WTC11 (cell line): ENCODE results near the gene C1orf174. TPM values are rescaled to one million over a fixed set of nuclear protein-coding genes. Genes with fewer than 3 reads are reported as not detected.

Experiments used
- ATAC-seq: fragments of 200-7000 bp; cut with Tn5 transposase; 2 replicates; pipeline ENCODE4 v1.10.0; 2021; ENCODE audit warnings: mild to moderate bottlenecking, moderate library complexity
- CTCF ChIA-PET: fragments of 300-600 bp; sonication (Branson Sonifier 250); formaldehyde crosslinking; loops from one replicate; lab custom pipeline; 2021; ENCODE audit warnings: antibody characterized with exemption; lab: Charles Lee
- POLR2A ChIA-PET: fragments of 350-600 bp; sonication (Branson Sonifier 250); formaldehyde crosslinking; loops from one replicate; lab custom pipeline; 2021; ENCODE audit warnings: antibody characterized with exemption; lab: Charles Lee
- DNase-seq: peaks from one replicate; pipeline ENCODE4 v3.0.0; 2021; ENCODE audit warnings: low spot score
- H3K27ac Mint-ChIP-seq: 2 replicates; pipeline ENCODE4 v1.8.0; 2021; ENCODE audit warnings: mixed read lengths
- H3K27me3 Mint-ChIP-seq: 2 replicates; pipeline ENCODE4 v1.8.0; 2021; ENCODE audit warnings: low read depth, mild to moderate bottlenecking, moderate library complexity, mixed read lengths
- H3K36me3 Mint-ChIP-seq: 2 replicates; pipeline ENCODE4 v1.8.0; 2021; ENCODE audit warnings: mixed read lengths
- H3K4me1 Mint-ChIP-seq: 2 replicates; pipeline ENCODE4 v1.8.0; 2022; ENCODE audit warnings: mixed read lengths
- H3K4me3 Mint-ChIP-seq: 2 replicates; pipeline ENCODE4 v1.8.0; 2021; ENCODE audit warnings: mild to moderate bottlenecking, moderate library complexity, mixed read lengths
- H3K9me3 Mint-ChIP-seq: 2 replicates; pipeline ENCODE4 v1.8.0; 2021; ENCODE audit warnings: mixed read lengths
- CBFB ChIP-seq: sonication (generic); formaldehyde crosslinking; IDR thresholded peaks from 2 replicates; pipeline ENCODE4 v1.8.1; 2022; ENCODE audit warnings: mild to moderate bottlenecking, low read depth, missing genetic modification reagents
- CTCF ChIP-seq: fragments of 200-600 bp; IDR thresholded peaks from 2 replicates; pipeline ENCODE4 v1.8.0; 2022; ENCODE audit warnings: antibody characterized with exemption
- E2F4 ChIP-seq: sonication (generic); formaldehyde crosslinking; IDR thresholded peaks from 2 replicates; pipeline ENCODE4 v1.8.1; 2022; ENCODE audit warnings: low read depth, mild to moderate bottlenecking, moderate library complexity, missing genetic modification reagents, borderline replicate concordance
- FOXP4 ChIP-seq: sonication (generic); formaldehyde crosslinking; IDR thresholded peaks from 2 replicates; pipeline ENCODE4 v1.8.0; 2022; ENCODE audit warnings: mild to moderate bottlenecking, missing genetic modification reagents
- MAX ChIP-seq: sonication (generic); formaldehyde crosslinking; IDR thresholded peaks from 2 replicates; pipeline ENCODE4 v1.8.0; 2022; ENCODE audit warnings: mild to moderate bottlenecking, missing genetic modification reagents
- NFYB ChIP-seq: sonication (generic); formaldehyde crosslinking; conservative IDR thresholded peaks from 2 replicates; pipeline ENCODE4 v1.8.0; 2022; ENCODE audit warnings: low read depth, missing genetic modification reagents
- PRDM15 ChIP-seq: sonication (generic); formaldehyde crosslinking; IDR thresholded peaks from 2 replicates; pipeline ENCODE4 v1.8.0; 2022; ENCODE audit warnings: missing genetic modification reagents
- SOX15 ChIP-seq: fragments of 250-450 bp; sonication (Bioruptor Pico); IDR thresholded peaks from 2 replicates; pipeline ENCODE4 v1.9.0; 2021; ENCODE audit warnings: mild to moderate bottlenecking
- TEAD1 ChIP-seq: sonication (generic); formaldehyde crosslinking; IDR thresholded peaks from 2 replicates; pipeline ENCODE4 v1.8.0; 2022; ENCODE audit warnings: mild to moderate bottlenecking, missing genetic modification reagents
- ZNF281 ChIP-seq: sonication (generic); formaldehyde crosslinking; IDR thresholded peaks from 2 replicates; pipeline ENCODE4 v1.8.0; 2023; ENCODE audit warnings: mild to moderate bottlenecking, missing genetic modification reagents
- ZNF317 ChIP-seq: sonication (generic); formaldehyde crosslinking; IDR thresholded peaks from 2 replicates; pipeline ENCODE4 v1.8.1; 2023; ENCODE audit warnings: low read depth, mild to moderate bottlenecking, moderate library complexity, missing genetic modification reagents, borderline replicate concordance
- ZNF396 ChIP-seq: fragments of 250-450 bp; sonication (Bioruptor Pico); IDR thresholded peaks from 2 replicates; pipeline ENCODE4 v1.8.0; 2021; ENCODE audit warnings: mild to moderate bottlenecking, moderate library complexity, borderline replicate concordance
- total RNA-seq: library from RNA; stranded (reverse); gene quantifications from 3 replicates; pipeline ENCODE4 v1.2.3, GENCODE V29; 2021

C1orf174 gene
- total RNA-seq, 1 experiment from 2014 or later = 24.2 TPM

- no peak for TF ChIP-seq FOXP4 (CRISPR knock-in tag)
Observed at GRCh38 chr1:3944578-3945125, 44.6 kb upstream of the C1orf174 start (continued).

GRCh38 chr1:3943806-3944577 lies 43.9 kb upstream of the C1orf174 start:
- no peaks in the 10 kb centered on the region for H3K4me1 Mint-ChIP-seq
- H3K9me3 Mint-ChIP-seq = peaks cover 73% of the 10 kb centered on the region
- CTCF ChIA-PET = no interaction called here
- no peak for TF ChIP-seq CTCF
- no peak for TF ChIP-seq PRDM15 (CRISPR knock-in tag)
- no peak for TF ChIP-seq NFYB (CRISPR knock-in tag)
- TF ChIP-seq ZNF281 = no peak
- no peak for TF ChIP-seq ZNF396 (CRISPR knock-in tag)
- no peak for TF ChIP-seq SOX15
- TF ChIP-seq ZNF317 (CRISPR knock-in tag) = no peak
- TF ChIP-seq MAX (CRISPR knock-in tag) = no peak
- no peak for TF ChIP-seq E2F4
- TF ChIP-seq CBFB = no peak
- TF ChIP-seq TEAD1 = no peak
- no peak overlapping the region for H3K4me3 Mint-ChIP-seq
- peaks cover 68% of the 10 kb centered on the region for H3K36me3 Mint-ChIP-seq
- ATAC-seq (no peak), DNase-seq (no peak)
- POLR2A ChIA-PET = no interaction called here
- H3K27me3 Mint-ChIP-seq = peaks cover 7% of the 10 kb centered on the region
- no peak overlapping the region for H3K27ac Mint-ChIP-seq
